ENCODE measurements around the gene C1orf53. TPM values are rescaled to one million over a fixed set of nuclear protein-coding genes. Genes with fewer than 3 reads are reported as not detected.

C1orf53 gene
- total and polyA plus RNA-seq, 2 of the 4 experiments (the other 2 are of a cell fraction), result 4.8 to 7.0 TPM

DNA sequence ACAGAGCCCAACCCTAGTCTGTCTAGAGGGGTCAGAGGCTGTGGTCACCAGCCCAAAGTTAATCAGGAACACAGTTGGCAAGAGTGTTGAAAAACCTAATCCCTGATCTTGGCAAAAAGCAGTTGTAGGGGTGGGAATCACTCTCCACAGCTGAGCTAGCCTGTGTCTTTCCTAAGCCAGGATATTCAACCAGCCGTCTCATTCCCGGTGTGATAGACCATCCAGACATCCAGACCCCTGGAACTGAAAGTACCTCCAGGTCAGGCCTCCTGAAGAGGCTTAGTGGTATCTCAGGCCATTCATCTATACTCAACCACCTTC lies 19.6 kb downstream of the C1orf53 start:
- no peaks in the 10 kb centered on the region; the same call in 1 of the 2 replicates for H4K20me1 ChIP-seq (ENCODE audit: insufficient read depth, low read length)
- H2BK5ac ChIP-seq (ENCODE audit: low read depth, low read length, poor library complexity, severe bottlenecking), result no peak overlapping the region
- no peak overlapping the region for H3K27ac ChIP-seq (ENCODE audit: insufficient read depth, low read length)
- H3K27me3 ChIP-seq (ENCODE audit: control insufficient read depth, insufficient read depth, low read length), result peaks cover 73% of the 10 kb centered on the region
- H2BK120ac ChIP-seq (ENCODE audit: low read depth, low read length), result no peak overlapping the region
- H3K36me3 ChIP-seq (ENCODE audit: control insufficient read depth, insufficient read depth, low read length), result no peaks in the 10 kb centered on the region
- H3K4me1 ChIP-seq (ENCODE audit: control insufficient read depth, insufficient read depth, low read length), result no peaks in the 10 kb centered on the region
- no peak overlapping the region for H3K4me3 ChIP-seq (ENCODE audit: insufficient read depth, low read depth, low read length)
- CTCF ChIA-PET, result no interaction called here
- no peak overlapping the region for H3K56ac ChIP-seq (ENCODE audit: extremely low read depth, insufficient read depth, low read length)
- ATAC-seq (ENCODE audit: low read depth), result no peak
- no peak for DNase-seq
- no peak overlapping the region for H3K9ac ChIP-seq (ENCODE audit: low read depth, low read length)
- H2AFZ ChIP-seq (replicated peaks; ENCODE audit: low read length, poor library complexity), result no peak overlapping the region
- no peak overlapping the region for H4K8ac ChIP-seq (ENCODE audit: low read depth in 2 of 2, low read length in 2 of 2)
- in situ Hi-C loops (cut with MboI; ENCODE audit: low sequenced_read_pairs) (loop anchor here (5.0 to 25.0 kb wide), 3 partner anchors 305 to 765 kb away; no protein-coding TSS in a partner anchor), intact Hi-C loops (cut with micrococcal nuclease) (loop anchor here (5.0 kb wide), 1 partner anchor 545 kb away; no protein-coding TSS in a partner anchor), dilution Hi-C loops (cut with HindIII; ENCODE audit: low sequenced_read_pairs, unreplicated experiment) (no loop called here)
- no peak overlapping the region for H2BK15ac ChIP-seq (ENCODE audit: low read depth, low read length)
- H3K4ac ChIP-seq (ENCODE audit: low read depth, low read length), result no peak overlapping the region
- no peak overlapping the region for H4K5ac ChIP-seq (ENCODE audit: low read depth, low read length)
- H2AK5ac ChIP-seq (ENCODE audit: low read depth, low read length), result no peak overlapping the region
- no peak overlapping the region for H2AK9ac ChIP-seq (replicated peaks; ENCODE audit: low read depth, low read length, poor library complexity)
- H4K91ac ChIP-seq (ENCODE audit: insufficient read depth, low read depth, low read length), result no peak overlapping the region
- H3K23ac ChIP-seq (ENCODE audit: low read depth, low read length), result no peak overlapping the region
- H2BK20ac ChIP-seq (ENCODE audit: low read depth, low read length), result no peak overlapping the region
- no peak overlapping the region for H3K18ac ChIP-seq (ENCODE audit: low read depth, low read length)
- peaks cover 3% of the 10 kb centered on the region; the same call in 1 of the 2 replicates for H3K9me3 ChIP-seq (ENCODE audit: control insufficient read depth, insufficient read depth, low read length)
- TF ChIP-seq CEBPB (IDR thresholded peaks at IDR 0.05; ENCODE audit: low read depth, low read length), result no peak
- TF ChIP-seq MAFK (IDR thresholded peaks at IDR 0.05; ENCODE audit: low read depth, low read length), result no peak
- TF ChIP-seq POLR2A (IDR thresholded peaks at IDR 0.05; ENCODE audit: low read depth, low read length), result no peak
- TF ChIP-seq, protein P1, sequence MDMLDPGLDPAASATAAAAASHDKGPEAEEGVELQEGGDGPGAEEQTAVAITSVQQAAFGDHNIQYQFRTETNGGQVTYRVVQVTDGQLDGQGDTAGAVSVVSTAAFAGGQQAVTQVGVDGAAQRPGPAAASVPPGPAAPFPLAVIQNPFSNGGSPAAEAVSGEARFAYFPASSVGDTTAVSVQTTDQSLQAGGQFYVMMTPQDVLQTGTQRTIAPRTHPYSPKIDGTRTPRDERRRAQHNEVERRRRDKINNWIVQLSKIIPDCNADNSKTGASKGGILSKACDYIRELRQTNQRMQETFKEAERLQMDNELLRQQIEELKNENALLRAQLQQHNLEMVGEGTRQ (IDR thresholded peaks at IDR 0.05; ENCODE audit: low read depth, low read length), result no peak
- TF ChIP-seq FOS (IDR thresholded peaks at IDR 0.05; ENCODE audit: low read depth, low read length), result no peak
- no peak for TF ChIP-seq RFX5 (IDR thresholded peaks at IDR 0.05; ENCODE audit: low read depth, low read length)
- no peak for TF ChIP-seq MAZ (IDR thresholded peaks at IDR 0.05; ENCODE audit: borderline replicate concordance, low read depth, low read length)
- TF ChIP-seq RAD21 (IDR thresholded peaks at IDR 0.05; ENCODE audit: low read length), result no peak
- TF ChIP-seq MXI1 (IDR thresholded peaks at IDR 0.05; ENCODE audit: borderline replicate concordance, low read depth, low read length), result no peak
- no peak for TF ChIP-seq RCOR1 (IDR thresholded peaks at IDR 0.05; ENCODE audit: insufficient replicate concordance, low read length)
- TF ChIP-seq, protein P2, sequence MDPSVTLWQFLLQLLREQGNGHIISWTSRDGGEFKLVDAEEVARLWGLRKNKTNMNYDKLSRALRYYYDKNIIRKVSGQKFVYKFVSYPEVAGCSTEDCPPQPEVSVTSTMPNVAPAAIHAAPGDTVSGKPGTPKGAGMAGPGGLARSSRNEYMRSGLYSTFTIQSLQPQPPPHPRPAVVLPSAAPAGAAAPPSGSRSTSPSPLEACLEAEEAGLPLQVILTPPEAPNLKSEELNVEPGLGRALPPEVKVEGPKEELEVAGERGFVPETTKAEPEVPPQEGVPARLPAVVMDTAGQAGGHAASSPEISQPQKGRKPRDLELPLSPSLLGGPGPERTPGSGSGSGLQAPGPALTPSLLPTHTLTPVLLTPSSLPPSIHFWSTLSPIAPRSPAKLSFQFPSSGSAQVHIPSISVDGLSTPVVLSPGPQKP (IDR thresholded peaks at IDR 0.05; ENCODE audit: borderline replicate concordance, low read depth, low read length), result no peak
- TF ChIP-seq, protein P3, sequence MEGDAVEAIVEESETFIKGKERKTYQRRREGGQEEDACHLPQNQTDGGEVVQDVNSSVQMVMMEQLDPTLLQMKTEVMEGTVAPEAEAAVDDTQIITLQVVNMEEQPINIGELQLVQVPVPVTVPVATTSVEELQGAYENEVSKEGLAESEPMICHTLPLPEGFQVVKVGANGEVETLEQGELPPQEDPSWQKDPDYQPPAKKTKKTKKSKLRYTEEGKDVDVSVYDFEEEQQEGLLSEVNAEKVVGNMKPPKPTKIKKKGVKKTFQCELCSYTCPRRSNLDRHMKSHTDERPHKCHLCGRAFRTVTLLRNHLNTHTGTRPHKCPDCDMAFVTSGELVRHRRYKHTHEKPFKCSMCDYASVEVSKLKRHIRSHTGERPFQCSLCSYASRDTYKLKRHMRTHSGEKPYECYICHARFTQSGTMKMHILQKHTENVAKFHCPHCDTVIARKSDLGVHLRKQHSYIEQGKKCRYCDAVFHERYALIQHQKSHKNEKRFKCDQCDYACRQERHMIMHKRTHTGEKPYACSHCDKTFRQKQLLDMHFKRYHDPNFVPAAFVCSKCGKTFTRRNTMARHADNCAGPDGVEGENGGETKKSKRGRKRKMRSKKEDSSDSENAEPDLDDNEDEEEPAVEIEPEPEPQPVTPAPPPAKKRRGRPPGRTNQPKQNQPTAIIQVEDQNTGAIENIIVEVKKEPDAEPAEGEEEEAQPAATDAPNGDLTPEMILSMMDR (conservative IDR thresholded peaks at IDR 0.05; ENCODE audit: low read depth, low read length), result no peak
- TF ChIP-seq SMC3 (IDR thresholded peaks at IDR 0.05; ENCODE audit: low read depth, low read length), result no peak
- no TSS peak for BruUV-seq (replicated peaks)
- H3K4me2 ChIP-seq (ENCODE audit: low read depth, low read length), result no peak overlapping the region
- no peaks in the 10 kb centered on the region for H3K79me1 ChIP-seq (ENCODE audit: low read depth in 1 of 2, low read length in 2 of 2)
- no CpG with 5 or more reads among the region's 2 CpGs for WGBS, 2 experiments (ENCODE audit: extremely low coverage in 2 of 2, insufficient read length in 1 of 2)
- POLR2A ChIA-PET (ENCODE audit: unreplicated experiment), result no interaction called here
- no peaks in the 10 kb centered on the region for H3K9me1 ChIP-seq (ENCODE audit: insufficient read depth, low read length)
- no peak overlapping the region for H3K14ac ChIP-seq (replicated peaks; ENCODE audit: low read depth, low read length)
